Transverse colon (tissue), 4 donors: ENCODE measurements around the gene DOP1B. TPM values are rescaled to one million over a fixed set of nuclear protein-coding genes. Genes with fewer than 3 reads are reported as not detected.

Experiments used
- DNase-seq: peaks from one replicate; pipeline ENCODE4 v3.0.0-alpha.2; 2019
- H3K27ac ChIP-seq, 4 donors: fragments of 200-600 bp; sonication (generic); 2 replicates each; pipeline ENCODE4 v1.5.1; 2016 to 2018; ENCODE audit warnings: inconsistent platforms in 4 of 4
- H3K27me3 ChIP-seq: fragments of 200-600 bp; sonication (generic); 2 replicates; pipeline ENCODE4 v1.5.1; 2017; ENCODE audit warnings: inconsistent platforms
- H3K36me3 ChIP-seq, 4 donors: fragments of 200-600 bp; sonication (generic); 2 replicates each; pipeline ENCODE4 v1.5.1; 2017 to 2019; ENCODE audit warnings: inconsistent platforms in 4 of 4
- H3K4me1 ChIP-seq, 4 donors: fragments of 200-600 bp; sonication (generic); 2 replicates each; pipeline ENCODE4 v1.5.1; 2017 to 2020; ENCODE audit warnings: inconsistent platforms in 4 of 4
- H3K4me3 ChIP-seq, 4 donors: fragments of 200-600 bp; sonication (generic); 1 replicate in 1 of 4; 2 replicates in 3 of 4; pipeline versions ENCODE4 v1.5.1 to v1.6.1; 2017 to 2019; ENCODE audit warnings: inconsistent platforms in 4 of 4
- H3K9me3 ChIP-seq, 2 donors: fragments of 200-600 bp; sonication (generic); 2 replicates each; pipeline ENCODE4 v1.5.1; 2017 to 2019; ENCODE audit warnings: inconsistent platforms in 2 of 2
- CTCF ChIP-seq, 5 experiments: fragments of 200-600 bp in 3 of 5; fragments of 450-650 bp in 2 of 5; sonication (generic) in 3 of 5; IDR thresholded peaks; 1 replicate in 2 of 5; 2 replicates in 3 of 5; pipeline ENCODE4 v1.5.1; 2016 to 2017; ENCODE audit warnings: antibody characterized with exemption in 5 of 5, inconsistent platforms in 3 of 5, mild to moderate bottlenecking in 2 of 5, moderate library complexity in 1 of 5
- EP300 ChIP-seq: sonication (generic); formaldehyde crosslinking; IDR thresholded peaks from one replicate; pipeline ENCODE4 v1.6.1; 2017; ENCODE audit warnings: antibody characterized with exemption, low read depth
- POLR2A ChIP-seq: fragments of 450-650 bp; IDR thresholded peaks from one replicate; pipeline ENCODE4 v1.6.1; 2016; ENCODE audit warnings: antibody characterized with exemption, mild to moderate bottlenecking, moderate library complexity
- POLR2AphosphoS5 ChIP-seq, 3 donors: sonication (generic); formaldehyde crosslinking; IDR thresholded peaks; one replicate each; pipeline ENCODE4 v1.6.1; 2016; ENCODE audit warnings: antibody characterized with exemption in 3 of 3
- WGBS, 2 donors: methylation state at CpG; one replicate each; pipeline ENCODE4 v1.1.5; 2018; ENCODE audit warnings: low coverage in 1 of 2; 5-methylcytosine and 5-hydroxymethylcytosine counted together
- in situ Hi-C, 4 donors: fragments of 200-750 bp; cut with MboI; loops; one replicate each; pipeline versions ENCODE4 v1.15.0 to v1.15.1; 2017; ENCODE audit warnings: low sequenced_read_pairs in 3 of 4, low pct_ligation_motif_present in 1 of 4, low pct_unique_long_range_greater_than_20kb in 1 of 4
- intact Hi-C: fragments of 100-400 bp; cut with DNase I; formaldehyde crosslinking; loops from one replicate; pipeline ENCODE4 v1.15.1; 2023; ENCODE audit warnings: low total_unique reads
- total RNA-seq, 4 donors: library from RNA; depleted of rRNA; stranded (reverse); fragments of >200 nt; gene quantifications; one replicate each; pipeline ENCODE4 v1.1.0, GENCODE V29; 2016

Gene DOP1B
- total RNA-seq, 4 donors from 2014 or later = 49.4 to 74.4 (median 61.0) TPM

DNA sequence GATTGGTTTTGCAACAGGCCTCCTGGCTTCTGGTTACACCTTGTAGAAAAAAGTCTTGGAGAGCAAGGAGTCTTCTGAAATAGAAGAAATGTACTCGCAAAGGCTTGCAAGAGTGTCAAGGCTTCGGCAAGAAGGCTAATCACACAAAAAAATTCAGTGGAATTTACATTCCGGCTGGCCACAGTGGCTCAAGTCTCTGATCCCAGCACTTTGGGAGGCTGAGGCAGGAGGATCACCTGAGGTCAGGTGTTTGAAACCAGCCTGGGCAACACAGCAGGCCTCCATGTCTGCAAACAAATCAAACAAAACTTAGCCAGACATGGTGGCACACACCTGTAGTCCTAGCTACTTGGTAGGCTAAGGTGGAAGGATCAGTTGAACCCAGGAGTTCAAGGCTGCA, 7.7 kb upstream of the DOP1B start:
- Histone ChIP-seq H3K4me3 (no peak overlapping the region), H3K4me1 (peaks cover 9 to 14% (median 12%) of the 10 kb centered on the region in 4 donors), H3K36me3 (no peaks in the 10 kb centered on the region), H3K27me3 (no peaks in the 10 kb centered on the region), H3K9me3 (no peaks in the 10 kb centered on the region), H3K27ac (no peak overlapping the region)
- 92 to 100% methylated on average over 2 to 3 of the region's 3 CpGs for WGBS, 2 donors
- TF ChIP-seq POLR2AphosphoS5 (IDR thresholded peaks at IDR 0.05) = no peak
- no peak for TF ChIP-seq CTCF (IDR thresholded peaks at IDR 0.05)
- TF ChIP-seq POLR2A = no peak
- no peak for TF ChIP-seq EP300
- DNase-seq = no peak
- intact Hi-C loops = loop anchor here (10.0 kb wide), 1 partner anchor 176 kb away; the partner anchor contains the start of gene MORC3
- in situ Hi-C loops = loop anchor here (5.0 to 25.0 kb wide), 4 partner anchors 66 to 188 kb away; no protein-coding TSS in a partner anchor

GRCh38 chr21:36149788-36150711, 6.6 kb upstream of the DOP1B start:
- no peak for DNase-seq
- Histone ChIP-seq H3K27me3 (no peaks in the 10 kb centered on the region), H3K4me1 (peaks cover 9 to 15% (median 12%) of the 10 kb centered on the region in 4 donors), H3K9me3 (no peaks in the 10 kb centered on the region), H3K27ac (peak overlapping the region; percentile 46 to 79 (median 63)), H3K4me3 (no peak overlapping the region), H3K36me3 (no peaks in the 10 kb centered on the region)
- intact Hi-C loops = loop anchor here (10.0 kb wide), 1 partner anchor 175 kb away; the partner anchor contains the start of gene MORC3
- TF ChIP-seq POLR2AphosphoS5 (IDR thresholded peaks at IDR 0.05) (peak in 1 of 3 donors; percentile 41), EP300 (no peak), CTCF (IDR thresholded peaks at IDR 0.05) (no peak), POLR2A (peak; percentile 24)
- 11 to 61% methylated on average over 3 to 7 of the region's 7 CpGs for WGBS, 2 donors
- in situ Hi-C loops = loop anchor here (5.0 to 25.0 kb wide), 5 partner anchors 62 to 187 kb away; no protein-coding TSS in a partner anchor

- TF ChIP-seq POLR2A (peak; percentile 98), POLR2AphosphoS5 (IDR thresholded peaks at IDR 0.05) (peak; percentile 97 to 98 (median 97)), CTCF (IDR thresholded peaks at IDR 0.05) (no peak)
- intact Hi-C loops (no loop called here), in situ Hi-C loops (no loop called here)
- peak overlapping the region; percentile 81 to 88 (median 84) for H3K27ac ChIP-seq
- no peaks in the 10 kb centered on the region for H3K9me3 ChIP-seq
- H3K36me3 ChIP-seq = no peaks in the 10 kb centered on the region
- peak overlapping the region; percentile 54 to 76 (median 62) for H3K4me3 ChIP-seq
- WGBS, 2 donors = 7% methylated on average over 53 of the region's 53 CpGs; no CpG with 5 or more reads in 1 of the 2 donors
- no peaks in the 10 kb centered on the region for H3K27me3 ChIP-seq
- H3K4me1 ChIP-seq = peaks cover 7 to 33% (median 18%) of the 10 kb centered on the region in 4 donors
- peak; percentile 72 for DNase-seq
Measured at GRCh38 chr21:36155603-36156338, 853 bp upstream of the DOP1B start.
